ENCODE measurements around the gene ATP2B1. TPM values are rescaled to one million over a fixed set of nuclear protein-coding genes. Genes with fewer than 3 reads are reported as not detected.
A peak's percentile ranks its signal among the peaks of the same experiment; 100 is the strongest.

The ATP2B1 gene
- total RNA-seq, 1 experiment from 2014 or later = 28.7 TPM

- DNase-seq (ENCODE audit: low spot score) = no peak
Measured at GRCh38 chr12:89692439-89692838, 16.2 kb downstream of the ATP2B1 start.

- DNase-seq (ENCODE audit: low spot score) = no peak
Measured at GRCh38 chr12:89691659-89692058, 17.0 kb downstream of the ATP2B1 start.

DNA sequence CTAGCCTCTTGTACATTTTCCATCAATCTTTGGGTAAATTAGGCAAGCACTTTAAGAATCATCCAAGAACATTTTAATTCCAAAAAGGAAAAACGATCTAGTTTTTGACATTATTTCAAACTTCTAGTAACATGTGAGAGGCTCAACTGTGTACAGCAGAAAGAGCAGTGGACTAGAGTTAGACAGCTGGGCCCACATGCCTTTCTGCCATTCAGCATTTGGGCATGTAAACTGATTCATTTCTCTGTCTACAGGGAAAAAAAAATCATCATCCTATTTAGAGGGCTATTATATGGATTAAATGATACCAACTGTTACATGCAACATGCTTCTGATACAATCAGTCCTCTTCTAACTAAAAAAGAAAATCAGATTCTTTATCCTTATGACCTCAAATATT lies 17.7 kb downstream of the ATP2B1 start:
- no peak for DNase-seq (ENCODE audit: low spot score)

DNA sequence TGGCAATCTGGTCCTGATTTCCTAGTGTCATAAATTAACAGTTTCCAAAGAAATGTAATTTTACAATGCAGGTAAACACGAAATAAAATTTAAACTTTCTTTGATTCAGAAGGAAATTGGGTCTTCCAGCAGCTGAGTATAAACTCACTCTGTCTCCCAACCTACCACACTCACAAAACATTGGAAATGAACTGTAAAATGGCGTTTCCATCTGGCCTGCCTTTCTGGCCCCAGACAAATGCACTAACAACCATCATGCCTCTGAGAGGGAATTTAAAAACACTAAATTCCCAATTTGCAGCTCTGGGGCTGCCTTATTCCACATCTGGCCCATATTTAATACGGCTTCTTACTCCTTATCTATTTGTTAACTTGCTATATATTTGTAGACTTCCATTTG lies 19.3 kb downstream of the ATP2B1 start:
- DNase-seq (ENCODE audit: low spot score) = no peak

GRCh38 chr12:89686311-89686710 lies 22.3 kb downstream of the ATP2B1 start:
- DNase-seq (ENCODE audit: low spot score) = no peak

- DNase-seq (ENCODE audit: low spot score) = no peak
Measured at GRCh38 chr12:89685363-89685972, 23.2 kb downstream of the ATP2B1 start.

DNA sequence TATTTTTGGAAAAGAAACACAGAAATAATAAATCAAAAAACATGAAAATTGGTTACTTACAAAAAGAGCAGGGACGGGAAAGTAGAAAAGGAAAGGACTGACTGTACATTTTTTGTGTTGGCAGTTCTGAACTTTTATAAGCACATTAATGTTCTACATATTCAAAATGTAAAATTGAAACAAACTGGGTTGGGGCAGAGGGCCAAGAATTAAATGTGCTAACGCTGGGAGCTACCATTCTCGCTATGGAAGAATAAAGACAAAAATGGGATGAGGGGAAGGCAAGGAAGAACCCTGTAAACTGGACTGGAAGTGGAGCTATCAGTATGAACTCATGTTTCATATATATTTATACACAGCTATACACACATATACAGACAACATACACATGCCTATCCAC lies 24.5 kb downstream of the ATP2B1 start:
- no peak for DNase-seq (ENCODE audit: low spot score)

DNA sequence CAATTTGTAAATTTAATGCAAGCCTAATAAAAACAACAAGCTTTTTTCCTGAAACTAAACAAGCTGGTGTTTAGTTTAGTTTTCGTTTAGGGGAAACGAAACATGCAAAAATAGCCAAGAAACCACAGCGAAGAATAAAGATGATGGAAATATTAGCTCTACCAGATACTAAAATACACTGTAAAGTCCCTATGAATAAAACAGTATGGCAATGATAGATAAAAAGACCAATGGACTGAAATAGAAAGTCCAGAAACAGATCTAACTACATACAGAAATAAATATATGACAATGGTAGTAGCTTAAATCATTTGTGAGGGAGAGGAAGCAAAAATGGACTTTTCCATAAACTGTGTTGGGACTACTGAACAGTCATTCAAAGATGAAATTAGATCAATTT lies 26.4 kb downstream of the ATP2B1 start:
- no peak for DNase-seq (ENCODE audit: low spot score)

DNA sequence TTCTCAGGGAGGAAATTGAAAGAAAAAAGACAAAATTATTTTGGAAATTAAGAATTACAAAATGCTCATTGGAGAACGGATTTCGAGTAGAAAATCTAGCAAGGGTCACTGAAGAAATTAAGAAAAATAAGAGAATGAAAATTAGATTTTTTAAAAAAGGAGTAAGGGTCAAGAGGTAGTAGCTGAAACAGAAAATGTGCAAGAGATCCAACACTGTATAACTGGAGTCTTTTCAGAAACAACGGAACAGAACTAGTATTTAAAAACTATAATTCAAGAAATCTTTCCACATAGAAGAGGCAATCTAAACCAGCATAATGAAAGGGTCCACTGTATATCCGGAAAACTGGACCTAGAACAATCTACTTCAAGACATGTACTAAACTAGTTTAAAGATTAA lies 28.2 kb downstream of the ATP2B1 start:
- no peak for DNase-seq (ENCODE audit: low spot score)

DNA sequence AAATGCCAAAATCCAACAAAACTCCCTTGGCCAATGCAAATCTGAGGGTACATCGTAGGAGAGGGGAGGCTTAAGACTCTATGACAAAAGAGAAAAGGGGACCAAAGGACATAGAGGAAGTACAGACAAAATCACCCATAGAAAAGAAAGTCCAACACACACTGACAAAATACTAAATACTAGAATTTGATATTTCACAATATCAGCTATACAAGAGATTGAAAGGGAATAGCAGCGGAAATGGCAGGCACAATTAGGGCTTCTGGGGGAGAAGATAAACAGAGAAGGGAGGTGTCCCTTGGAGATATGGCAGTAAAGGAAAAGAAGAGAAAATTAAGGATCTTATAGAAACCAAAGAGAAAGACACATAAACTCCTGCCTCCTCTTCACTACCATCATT lies 29.0 kb downstream of the ATP2B1 start:
- DNase-seq (ENCODE audit: low spot score) = no peak

DNA sequence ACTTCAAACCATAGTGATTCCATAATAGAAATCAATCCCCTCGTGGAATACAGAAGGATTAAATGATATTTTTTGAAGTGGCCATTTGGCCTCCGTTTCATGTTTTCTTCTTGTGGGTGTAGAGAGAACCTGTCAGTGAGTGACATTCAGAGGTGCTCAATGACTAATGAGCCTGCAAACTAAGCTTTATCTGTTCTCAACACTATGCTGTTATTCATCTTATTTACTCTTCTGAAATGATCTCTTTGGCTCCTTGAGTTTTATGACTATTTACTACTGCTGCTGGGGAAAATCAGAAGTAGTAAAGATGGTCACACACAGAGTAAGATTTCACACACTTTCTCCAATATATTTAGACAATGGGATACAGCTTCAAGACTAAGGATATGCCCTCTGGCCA lies 30.4 kb downstream of the ATP2B1 start:
- DNase-seq (ENCODE audit: low spot score) = no peak

DNA sequence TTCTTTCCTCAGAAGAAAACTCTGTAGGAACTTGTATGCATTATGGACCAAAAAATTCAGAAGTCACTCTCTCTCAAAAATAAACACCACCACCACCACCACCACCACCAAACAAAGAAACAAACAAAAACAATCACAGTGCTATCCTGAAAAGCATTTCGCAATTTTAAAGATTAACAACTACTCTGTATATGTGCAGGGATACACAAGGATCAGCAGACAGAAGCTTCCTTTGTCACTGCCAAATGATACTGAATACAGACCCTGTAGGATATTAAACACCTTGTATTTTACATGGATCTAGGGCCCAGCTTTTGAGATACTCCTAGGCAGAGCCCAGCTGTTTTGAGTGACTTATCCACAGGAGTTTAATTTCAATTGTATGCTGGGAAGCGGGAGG lies 31.7 kb downstream of the ATP2B1 start:
- no peak for DNase-seq (ENCODE audit: low spot score)

DNA sequence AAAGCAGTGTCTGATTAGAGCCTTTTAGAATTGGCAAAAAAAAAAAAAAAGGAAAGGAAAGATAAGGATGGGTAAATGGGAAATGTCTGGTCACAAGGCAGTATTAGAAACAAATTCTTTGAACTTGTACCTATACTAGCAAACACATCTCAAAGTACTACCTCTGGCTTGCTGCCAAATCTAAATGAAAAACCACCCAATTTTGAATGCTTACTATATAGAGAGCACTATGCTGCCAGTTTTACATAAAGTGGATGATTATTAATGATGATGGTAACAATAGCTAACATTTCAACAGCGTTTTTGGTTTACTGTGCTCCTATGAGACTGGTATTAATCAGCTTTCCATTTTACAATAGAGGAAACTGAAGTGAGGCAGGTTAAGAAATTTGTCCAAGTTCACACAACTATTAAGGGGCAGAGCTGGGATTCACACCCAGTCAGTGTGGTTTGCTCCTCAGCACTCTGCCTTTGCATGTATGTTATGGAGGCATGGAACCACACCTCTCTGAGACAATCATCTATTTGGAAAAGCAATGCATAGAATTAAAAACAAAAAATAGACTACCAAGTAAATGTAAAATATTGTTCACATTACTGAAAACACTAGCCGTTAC lies 34.2 kb downstream of the ATP2B1 start:
- DNase-seq (ENCODE audit: low spot score) = no peak

DNA sequence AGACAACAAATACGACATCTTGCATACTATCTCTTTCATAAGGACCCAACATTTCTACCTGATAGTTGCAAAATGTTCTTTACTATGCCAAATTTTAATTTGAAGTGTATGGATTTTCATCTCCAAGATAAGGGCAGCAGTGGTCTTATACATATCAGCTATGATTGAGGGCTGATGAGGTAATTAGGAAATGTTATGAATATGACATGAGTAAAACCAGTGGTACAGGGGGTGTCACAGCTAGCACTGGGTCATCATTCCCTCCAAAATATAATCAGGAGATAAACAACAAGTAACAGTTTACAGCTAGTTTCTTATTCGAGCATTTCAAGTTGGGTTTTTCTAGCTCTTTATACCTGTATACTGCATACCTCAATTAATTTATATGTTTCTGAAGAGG lies 35.0 kb downstream of the ATP2B1 start:
- no peak for DNase-seq (ENCODE audit: low spot score)

- DNase-seq (ENCODE audit: low spot score) = no peak
Measured at GRCh38 chr12:89672589-89672979, 36.1 kb downstream of the ATP2B1 start.

DNA sequence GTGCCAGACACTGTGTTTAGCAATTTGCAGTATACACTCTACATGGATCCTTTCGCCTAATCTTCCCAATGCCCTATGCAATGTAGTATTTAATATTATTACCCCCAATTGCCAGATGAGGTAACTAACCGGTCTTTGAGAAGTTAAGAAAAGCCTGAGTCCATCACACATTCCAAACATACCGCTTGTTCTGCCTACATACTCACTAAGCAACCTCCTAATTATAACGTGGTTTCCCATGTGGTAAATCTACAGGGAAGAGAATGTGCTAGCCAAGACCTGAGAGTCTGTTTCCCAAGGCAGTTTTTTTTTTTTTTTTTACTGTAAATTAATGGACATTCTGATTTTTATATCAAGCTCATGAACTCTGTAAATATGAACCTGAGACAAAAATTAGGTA lies 37.2 kb downstream of the ATP2B1 start:
- DNase-seq (ENCODE audit: low spot score) = peak; percentile 63

DNA sequence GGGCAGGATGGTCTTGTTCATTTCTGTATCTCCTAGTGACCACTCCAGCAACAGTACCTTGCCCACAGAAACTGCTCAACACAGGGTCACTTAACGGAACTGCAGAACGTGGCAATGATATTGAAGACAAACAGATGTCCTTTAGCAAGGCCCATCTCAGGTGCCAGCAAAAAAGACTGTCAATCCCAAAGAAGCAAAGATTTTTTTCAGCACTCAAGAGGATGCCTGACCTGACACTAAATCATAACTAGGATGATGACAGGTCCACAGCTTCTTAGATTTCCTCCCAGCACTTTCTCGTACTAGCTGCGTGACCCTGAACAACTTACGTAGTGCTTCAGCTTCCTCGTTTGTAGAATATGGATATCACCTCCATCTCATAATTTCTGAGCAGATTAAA lies 39.4 kb downstream of the ATP2B1 start:
- no peak for DNase-seq (ENCODE audit: low spot score)

- DNase-seq (ENCODE audit: low spot score) = no peak
Measured at GRCh38 chr12:89665556-89665955, 43.1 kb downstream of the ATP2B1 start.

GRCh38 chr12:89664441-89664840 lies 44.2 kb downstream of the ATP2B1 start:
- DNase-seq (ENCODE audit: low spot score) = no peak

DNA sequence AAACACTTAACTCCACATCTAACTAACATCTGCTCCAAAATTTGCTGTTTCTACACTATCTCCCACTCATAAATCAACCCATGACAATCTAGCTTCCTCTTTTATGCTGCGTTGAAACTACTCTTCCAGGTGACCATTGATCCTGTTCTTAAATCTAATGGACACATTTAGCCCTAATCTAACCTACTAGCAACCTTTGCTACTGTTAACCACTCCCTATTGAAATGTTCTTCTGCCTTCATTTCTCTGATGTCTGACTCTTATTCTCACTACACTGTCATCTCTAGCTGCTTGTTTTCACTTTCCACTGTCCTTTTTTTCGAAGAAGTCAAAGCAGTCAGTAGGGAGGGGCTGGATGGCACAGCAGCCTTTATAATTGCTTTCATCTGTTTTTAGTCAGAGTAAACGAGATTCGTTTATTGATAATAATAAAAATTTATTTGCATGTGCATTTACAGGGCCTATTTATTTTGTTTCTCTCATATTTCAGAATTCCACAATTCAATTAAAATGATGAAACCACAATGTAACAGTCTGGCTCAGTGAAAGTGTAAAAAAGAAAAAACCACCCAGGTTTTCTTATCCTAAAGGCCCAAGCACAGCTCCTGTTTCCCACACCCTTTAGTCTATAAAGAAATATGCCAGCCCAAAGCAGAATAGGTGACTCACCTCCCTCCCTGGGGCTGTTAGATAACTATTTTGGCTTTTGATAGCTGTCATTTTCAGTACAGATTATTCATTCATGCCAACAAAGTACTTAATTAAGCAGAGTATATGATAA lies 44.9 kb downstream of the ATP2B1 start:
- peak; percentile 11 for DNase-seq (ENCODE audit: low spot score)

DNA sequence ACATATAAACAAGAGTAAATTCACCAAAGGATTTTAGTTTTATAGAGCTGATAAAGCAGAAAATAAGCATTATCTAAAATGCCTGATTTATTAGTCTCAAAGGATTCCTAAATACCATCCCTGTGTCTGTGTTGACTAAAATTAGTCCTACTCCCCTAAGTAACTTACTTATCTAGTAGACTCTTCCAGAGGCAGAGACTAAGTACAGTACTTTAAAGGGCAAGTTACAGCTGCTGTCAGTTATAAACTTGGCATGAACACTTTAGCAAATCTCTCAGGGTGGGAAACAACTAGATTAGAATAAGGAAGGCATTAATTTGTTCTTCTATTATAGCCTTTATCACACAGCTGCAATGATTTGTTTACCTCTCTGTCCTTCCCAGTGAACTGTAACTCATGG lies 46.0 kb downstream of the ATP2B1 start:
- DNase-seq (ENCODE audit: low spot score) = no peak

- no peak for DNase-seq (ENCODE audit: low spot score)
Measured at GRCh38 chr12:89661706-89662330, 46.8 kb downstream of the ATP2B1 start.

GRCh38 chr12:89657739-89658138 lies 50.9 kb downstream of the ATP2B1 start:
- no peak for DNase-seq (ENCODE audit: low spot score)

Measured in H4 (cell line).